H1 (cell line): ENCODE data around the gene HBQ1. TPM values are rescaled to one million over a fixed set of nuclear protein-coding genes. Genes with fewer than 3 reads are reported as not detected.

Experiments used
- CTCF ChIA-PET: fragments of 300-600 bp; sonication (Branson Sonifier 250); formaldehyde crosslinking; loops from one replicate; lab custom pipeline; 2021; ENCODE audit not compliant: partially characterized antibody; lab: Charles Lee
- POLR2A ChIA-PET: fragments of 300-600 bp; sonication (Branson Sonifier 250); formaldehyde crosslinking; loops from one replicate; lab custom pipeline; 2021; ENCODE audit warnings: inconsistent platforms; ENCODE audit not compliant: partially characterized antibody; lab: Charles Lee
- DNase-seq, 2 experiments: peaks; one replicate each; pipeline versions ENCODE4 v3.0.0 to v3.0.0-alpha.2; 2010 to 2022; ENCODE audit warnings: low spot score in 2 of 2, low read depth in 1 of 2, mixed read lengths in 1 of 2
- FAIRE-seq: peaks from 2 replicates; lab custom pipeline; 2011; peaks lifted over from hg19 to GRCh38; lab: Jason Lieb, UNC
- H2AFZ ChIP-seq: 2 replicates; pipeline ENCODE4 v1.8.1; 2012; ENCODE audit warnings: low read length, inconsistent platforms
- H2AK5ac ChIP-seq: 2 replicates; pipeline ENCODE4 v1.6.1; 2013; ENCODE audit warnings: low read depth, low read length
- H2BK120ac ChIP-seq: replicated peaks from 2 replicates; pipeline ENCODE3; 2013; ENCODE audit warnings: low read depth, low read length, inconsistent platforms
- H2BK12ac ChIP-seq: 2 replicates; pipeline ENCODE4 v1.6.1; 2013; ENCODE audit warnings: low read depth, low read length
- H2BK15ac ChIP-seq: 2 replicates; pipeline ENCODE4 v1.6.1; 2013; ENCODE audit warnings: low read length
- H2BK20ac ChIP-seq: 2 replicates; pipeline ENCODE4 v1.6.1; 2013; ENCODE audit warnings: low read length
- H2BK5ac ChIP-seq: 2 replicates; pipeline ENCODE4 v1.6.1; 2013; ENCODE audit warnings: low read depth, low read length
- H3K14ac ChIP-seq: 2 replicates; pipeline ENCODE4 v1.6.1; 2013; ENCODE audit warnings: inconsistent platforms; ENCODE audit not compliant: insufficient read length
- H3K18ac ChIP-seq: 2 replicates; pipeline ENCODE4 v1.6.1; 2013; ENCODE audit warnings: low read length; ENCODE audit errors: extremely low read depth
- H3K23ac ChIP-seq: 2 replicates; pipeline ENCODE4 v1.6.1; 2013; ENCODE audit warnings: inconsistent platforms; ENCODE audit not compliant: insufficient read length
- H3K23me2 ChIP-seq: 2 replicates; pipeline ENCODE4 v1.6.1; 2013; ENCODE audit warnings: low read depth, low read length
- H3K27ac ChIP-seq: 2 replicates; pipeline ENCODE4 v1.6.1; 2011; ENCODE audit warnings: low read depth, low read length, inconsistent platforms
- H3K27me3 ChIP-seq, 4 experiments: replicated peaks in 1 of 4; 1 replicate in 1 of 4; 2 replicates in 3 of 4; pipeline versions ENCODE4 v1.6.1 to v1.8.1; 2011 to 2013; ENCODE audit warnings: low read length in 3 of 4, mild to moderate bottlenecking in 3 of 4, inconsistent platforms in 2 of 4, mixed read lengths in 2 of 4, moderate library complexity in 1 of 4; ENCODE audit not compliant: control insufficient read depth in 3 of 4, insufficient read depth in 3 of 4; ENCODE audit errors: extremely low read depth in 1 of 4
- H3K36me3 ChIP-seq, 4 experiments: 2 replicates each; pipeline versions ENCODE4 v1.6.1 to v1.8.1; 2011 to 2013; ENCODE audit warnings: mild to moderate bottlenecking in 4 of 4, low read length in 3 of 4, moderate library complexity in 2 of 4, control low read depth in 1 of 4, inconsistent platforms in 1 of 4; ENCODE audit not compliant: insufficient read depth in 4 of 4, control insufficient read depth in 2 of 4
- H3K4ac ChIP-seq: replicated peaks from 2 replicates; pipeline ENCODE3; 2013; ENCODE audit warnings: low read length, low read depth, mixed read lengths, inconsistent platforms; ENCODE audit not compliant: insufficient read length
- H3K4me1 ChIP-seq, 4 experiments: replicated peaks in 1 of 4; 1 replicate in 1 of 4; 2 replicates in 3 of 4; pipeline versions ENCODE4 v1.6.1 to v1.8.1; 2011 to 2013; ENCODE audit warnings: low read length in 3 of 4, inconsistent platforms in 2 of 4, mixed read lengths in 1 of 4; ENCODE audit not compliant: insufficient read depth in 4 of 4, control insufficient read depth in 3 of 4
- H3K4me2 ChIP-seq, 2 experiments: 2 replicates each; pipeline versions ENCODE4 v1.6.1 to v1.8.1; 2011 to 2013; ENCODE audit warnings: low read depth in 2 of 2, low read length in 2 of 2, control low read depth in 1 of 2, inconsistent platforms in 1 of 2, mild to moderate bottlenecking in 1 of 2; ENCODE audit not compliant: insufficient read depth in 1 of 2
- H3K4me3 ChIP-seq, 4 experiments: fragments of 200-600, 300-600 bp in 1 of 4; sonication (generic), shearing (Covaris generic), sonication (Bioruptor Twin) in 1 of 4; 2 replicates each; pipeline versions ENCODE4 v1.5.1 to v1.8.1; 2011 to 2016; ENCODE audit warnings: low read length in 4 of 4, low read depth in 3 of 4, control low read depth in 2 of 4, inconsistent platforms in 2 of 4, mild to moderate bottlenecking in 2 of 4, mixed read lengths in 1 of 4, moderate library complexity in 1 of 4; ENCODE audit not compliant: insufficient read depth in 2 of 4; ENCODE audit errors: extremely low read depth in 1 of 4
- H3K56ac ChIP-seq: replicated peaks from 2 replicates; pipeline ENCODE3; 2013; ENCODE audit warnings: low read depth, mild to moderate bottlenecking, mixed read lengths, low read length, inconsistent platforms; ENCODE audit not compliant: insufficient read length
- H3K79me1 ChIP-seq: 2 replicates; pipeline ENCODE4 v1.6.1; 2013; ENCODE audit warnings: low read depth, low read length, control low read depth
- H3K79me2 ChIP-seq, 2 experiments: 2 replicates each; pipeline versions ENCODE4 v1.6.1 to v1.8.1; 2012 to 2013; ENCODE audit warnings: low read length in 2 of 2, mild to moderate bottlenecking in 2 of 2, inconsistent platforms in 1 of 2; ENCODE audit not compliant: insufficient read depth in 2 of 2, control insufficient read depth in 1 of 2
- H3K9ac ChIP-seq, 4 experiments: replicated peaks in 1 of 4; 1 replicate in 1 of 4; 2 replicates in 3 of 4; pipeline versions ENCODE4 v1.6.1 to v1.8.1; 2011 to 2013; ENCODE audit warnings: low read depth in 3 of 4, low read length in 3 of 4, control low read depth in 2 of 4, mild to moderate bottlenecking in 2 of 4, moderate library complexity in 2 of 4, inconsistent platforms in 1 of 4; ENCODE audit errors: extremely low read depth in 1 of 4
- H3K9me3 ChIP-seq, 2 experiments: 2 replicates each; pipeline versions ENCODE4 v1.6.1 to v1.8.1; 2012 to 2013; ENCODE audit warnings: mild to moderate bottlenecking in 2 of 2, moderate library complexity in 2 of 2, control low read depth in 1 of 2, inconsistent platforms in 1 of 2, low read depth in 1 of 2, low read length in 1 of 2, mixed read lengths in 1 of 2; ENCODE audit not compliant: insufficient read depth in 2 of 2
- H4K20me1 ChIP-seq, 2 experiments: replicated peaks in 1 of 2; 2 replicates each; pipeline versions ENCODE3 to v1.8.1; 2011 to 2013; ENCODE audit warnings: inconsistent platforms in 2 of 2, low read length in 2 of 2, mild to moderate bottlenecking in 1 of 2; ENCODE audit not compliant: insufficient read depth in 2 of 2, control insufficient read depth in 1 of 2
- H4K5ac ChIP-seq: 2 replicates; pipeline ENCODE4 v1.6.1; 2013; ENCODE audit warnings: low read length, low read depth, mixed read lengths, inconsistent platforms; ENCODE audit not compliant: insufficient read length
- H4K8ac ChIP-seq: 2 replicates; pipeline ENCODE4 v1.8.0; 2013; ENCODE audit warnings: mild to moderate bottlenecking, moderate library complexity, low read length, inconsistent platforms; ENCODE audit not compliant: insufficient read depth; ENCODE audit errors: extremely low read depth
- H4K91ac ChIP-seq: replicated peaks from 2 replicates; pipeline ENCODE3; 2013; ENCODE audit warnings: low read length, mixed read lengths, inconsistent platforms; ENCODE audit not compliant: insufficient read length
- BCL11A ChIP-seq, 2 experiments: IDR thresholded peaks; one replicate each; pipeline ENCODE4 v1.6.1; 2011; ENCODE audit warnings: low read depth in 2 of 2, low read length in 2 of 2, mild to moderate bottlenecking in 2 of 2
- CEBPB ChIP-seq: IDR thresholded peaks from 2 replicates; pipeline ENCODE4 v1.6.1; 2012; ENCODE audit warnings: low read depth, low read length
- CHD2 ChIP-seq: IDR thresholded peaks from 2 replicates; pipeline ENCODE4 v1.6.1; 2012; ENCODE audit warnings: low read length, improper control_type of control experiment
- CREB1 ChIP-seq: IDR thresholded peaks from 2 replicates; pipeline ENCODE4 v1.6.1; 2012; ENCODE audit warnings: inconsistent platforms
- CTBP2 ChIP-seq: IDR thresholded peaks from 2 replicates; pipeline ENCODE4 v1.7.0; 2011; ENCODE audit warnings: borderline replicate concordance, mild to moderate bottlenecking, moderate library complexity, mixed read lengths, low read length; ENCODE audit not compliant: insufficient read depth, insufficient read length
- GABPA ChIP-seq: IDR thresholded peaks from 2 replicates; pipeline ENCODE4 v1.6.1; 2011; ENCODE audit warnings: mild to moderate bottlenecking, low read length, moderate library complexity, borderline replicate concordance; ENCODE audit not compliant: insufficient read depth
- HDAC2 ChIP-seq, 2 experiments: fragments of 300-600 bp in 1 of 2; sonication (generic) in 1 of 2; IDR thresholded peaks; 2 replicates each; pipeline ENCODE4 v1.6.1; 2011 to 2012; ENCODE audit warnings: low read depth in 2 of 2, low read length in 2 of 2, mild to moderate bottlenecking in 2 of 2, moderate library complexity in 2 of 2, borderline replicate concordance in 1 of 2, inconsistent platforms in 1 of 2
- POLR2A ChIP-seq, 2 experiments: IDR thresholded peaks; 1 replicate in 1 of 2; 2 replicates in 1 of 2; pipeline ENCODE4 v1.6.1; 2011; ENCODE audit warnings: low read depth in 2 of 2, low read length in 2 of 2, mild to moderate bottlenecking in 2 of 2; ENCODE audit errors: control extremely low read depth in 1 of 2
- RFX5 ChIP-seq: IDR thresholded peaks from 2 replicates; pipeline ENCODE4 v1.6.1; 2011; ENCODE audit warnings: low read depth, low read length, improper control_type of control experiment, borderline replicate concordance
- RNF2 ChIP-seq: fragments of 200-900, 300-1000 bp; sonication (generic); IDR thresholded peaks from 2 replicates; pipeline ENCODE4 v1.7.1; 2016; ENCODE audit warnings: borderline replicate concordance, low read depth, mild to moderate bottlenecking, antibody characterized with exemption, low read length; ENCODE audit not compliant: poor library complexity, severe bottlenecking; ENCODE audit errors: missing control alignments
- SRF ChIP-seq: IDR thresholded peaks from 2 replicates; pipeline ENCODE4 v1.6.1; 2011; ENCODE audit warnings: mild to moderate bottlenecking, low read depth, low read length, moderate library complexity
- WGBS, 2 experiments: shearing (Covaris generic) in 1 of 2; methylation state at CpG; one replicate each; pipeline versions ENCODE4 v1.1.6 to v1.1.7; 2013 to 2015; ENCODE audit warnings: low lambda C conversion rate in 2 of 2, mixed read lengths in 2 of 2, inconsistent platforms in 1 of 2, low coverage in 1 of 2, missing lambda C conversion rate in 1 of 2; ENCODE audit not compliant: insufficient replicate concordance in 2 of 2, insufficient coverage in 1 of 2, insufficient read length in 1 of 2; ENCODE audit errors: extremely low coverage in 1 of 2, missing lambda C conversion rate in 1 of 2; 5-methylcytosine and 5-hydroxymethylcytosine counted together
- polyA plus RNA-seq, 7 experiments: library from polyadenylated mRNA; depleted of rRNA in 3 of 7; stranded (reverse) in 5 of 7; unstranded in 2 of 7; fragments of >200 nt in 5 of 7; fragments of 200-250 nt in 2 of 7; gene quantifications; 1 replicate in 5 of 7; 2 replicates in 1 of 7; 4 replicates in 1 of 7; pipeline versions ENCODE4 v1.2.1 to v1.2.3, GENCODE V29; 2011 to 2013; ENCODE audit warnings: missing spikeins in 2 of 7, mixed read lengths in 2 of 7
- total RNA-seq: library from RNA; stranded (reverse); fragmentation: NEBNext Ultra II Directional; extraction: Animal tissue kit (Norgen Biotek cat#: 25700); gene quantifications from 2 replicates; pipeline ENCODE4 v1.2.1, GENCODE V29; 2021

Gene HBQ1
- total and polyA plus RNA-seq, 2 of the 8 experiments (the other 6 are each of a cell fraction or from before 2014, with no cell fraction given) = 2.9 to 17.1 TPM

DNA sequence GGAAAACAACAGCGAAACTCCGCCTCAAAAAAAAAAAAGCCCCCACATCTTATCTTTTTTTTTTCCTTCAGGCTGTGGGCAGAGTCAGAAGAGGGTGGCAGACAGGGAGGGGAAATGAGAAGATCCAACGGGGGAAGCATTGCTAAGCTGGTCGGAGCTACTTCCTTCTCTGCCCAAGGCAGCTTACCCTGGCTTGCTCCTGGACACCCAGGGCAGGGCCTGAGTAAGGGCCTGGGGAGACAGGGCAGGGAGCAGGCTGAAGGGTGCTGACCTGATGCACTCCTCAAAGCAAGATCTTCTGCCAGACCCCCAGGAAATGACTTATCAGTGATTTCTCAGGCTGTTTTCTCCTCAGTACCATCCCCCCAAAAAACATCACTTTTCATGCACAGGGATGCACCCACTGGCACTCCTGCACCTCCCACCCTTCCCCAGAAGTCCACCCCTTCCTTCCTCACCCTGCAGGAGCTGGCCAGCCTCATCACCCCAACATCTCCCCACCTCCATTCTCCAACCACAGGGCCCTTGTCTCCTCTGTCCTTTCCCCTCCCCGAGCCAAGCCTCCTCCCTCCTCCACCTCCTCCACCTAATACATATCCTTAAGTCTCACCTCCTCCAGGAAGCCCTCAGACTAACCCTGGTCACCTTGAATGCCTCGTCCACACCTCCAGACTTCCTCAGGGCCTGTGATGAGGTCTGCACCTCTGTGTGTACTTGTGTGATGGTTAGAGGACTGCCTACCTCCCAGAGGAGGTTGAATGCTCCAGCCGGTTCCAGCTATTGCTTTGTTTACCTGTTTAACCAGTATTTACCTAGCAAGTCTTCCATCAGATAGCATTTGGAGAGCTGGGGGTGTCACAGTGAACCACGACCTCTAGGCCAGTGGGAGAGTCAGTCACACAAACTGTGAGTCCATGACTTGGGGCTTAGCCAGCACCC is 5.0 kb upstream of the HBQ1 start:
- WGBS, 2 experiments = 55% methylated on average over 7 of the region's 8 CpGs; no CpG with 5 or more reads in 1 of the 2 experiments
- Histone ChIP-seq H3K9ac (no peak overlapping the region), H4K8ac (no peak overlapping the region; the same call in 1 of the 2 replicates), H3K4me2 (no peak overlapping the region; a peak in 1 of 4 replicates), H3K27ac (no peak overlapping the region), H3K4me1 (peaks cover 0 to 6% (median 0%) of the 10 kb centered on the region in 4 experiments; a peak in 4 of 7 replicates), H2BK15ac (no peak overlapping the region; the same call in 1 of the 2 replicates), H2AFZ (no peak overlapping the region), H4K20me1 (peaks cover 8 to 17% of the 10 kb centered on the region in 2 experiments), H4K5ac (no peak overlapping the region), H4K91ac (no peak overlapping the region), H2BK120ac (no peak overlapping the region), H3K79me2 (no peaks in the 10 kb centered on the region), H3K18ac (no peak overlapping the region), H2BK5ac (no peak overlapping the region), H3K4me3 (no peak overlapping the region), H2AK5ac (no peak overlapping the region), H3K23me2 (peaks cover under 1% of the 10 kb centered on the region; the same call in 1 of the 2 replicates), H2BK12ac (peak overlapping the region; percentile 76; the same call in 1 of the 2 replicates), H3K79me1 (no peaks in the 10 kb centered on the region), H3K27me3 (peaks cover 65 to 84% (median 77%) of the 10 kb centered on the region in 4 experiments), H2BK20ac (no peak overlapping the region), H3K56ac (no peak overlapping the region), H3K23ac (no peak overlapping the region), H3K14ac (no peak overlapping the region), H3K9me3 (no peaks in the 10 kb centered on the region), H3K4ac (no peak overlapping the region), H3K36me3 (no peaks in the 10 kb centered on the region)
- DNase-seq (no peak), FAIRE-seq (no peak)
- CTCF ChIA-PET = interaction anchor here (1.2 to 1.9 kb wide), 2 partner anchors 68 to 110 kb away, joined by 4 to 5 read pairs; no protein-coding TSS in a partner anchor
- POLR2A ChIA-PET = no interaction called here
- TF ChIP-seq RFX5 (no peak), CREB1 (no peak), CEBPB (no peak), HDAC2 (IDR thresholded peaks at IDR 0.05; ENCODE audit: borderline replicate concordance in 1 of 2, low read depth in 2 of 2, low read length in 2 of 2) (no peak), GABPA (no peak), CHD2 (no peak), SRF (no peak), POLR2A (IDR thresholded peaks at IDR 0.05; ENCODE audit: control extremely low read depth in 1 of 2, low read depth in 2 of 2, low read length in 2 of 2) (no peak), CTBP2 (no peak), RNF2 (no peak), BCL11A (IDR thresholded peaks at IDR 0.05; ENCODE audit: low read depth in 2 of 2, low read length in 2 of 2) (no peak)
